HG03097 (cell line): ENCODE measurements around the gene CAPN11.
"Not testable (repeated sequence)": the region's sequence is repeated elsewhere in the genome, so short reads cannot be mapped to it uniquely, and the experiment has no call there.

ENCODE experiments used
- ATAC-seq: cut with Tn5 transposase; IDR thresholded peaks from one replicate; pipeline ENCODE4 v1.9.1; 2021; ENCODE audit not compliant: unreplicated experiment, low FRiP score

CAPN11 gene

GRCh38 chr6:44224965-44225305 is 66.3 kb downstream of the CAPN11 start:
- ATAC-seq: no peak

DNA sequence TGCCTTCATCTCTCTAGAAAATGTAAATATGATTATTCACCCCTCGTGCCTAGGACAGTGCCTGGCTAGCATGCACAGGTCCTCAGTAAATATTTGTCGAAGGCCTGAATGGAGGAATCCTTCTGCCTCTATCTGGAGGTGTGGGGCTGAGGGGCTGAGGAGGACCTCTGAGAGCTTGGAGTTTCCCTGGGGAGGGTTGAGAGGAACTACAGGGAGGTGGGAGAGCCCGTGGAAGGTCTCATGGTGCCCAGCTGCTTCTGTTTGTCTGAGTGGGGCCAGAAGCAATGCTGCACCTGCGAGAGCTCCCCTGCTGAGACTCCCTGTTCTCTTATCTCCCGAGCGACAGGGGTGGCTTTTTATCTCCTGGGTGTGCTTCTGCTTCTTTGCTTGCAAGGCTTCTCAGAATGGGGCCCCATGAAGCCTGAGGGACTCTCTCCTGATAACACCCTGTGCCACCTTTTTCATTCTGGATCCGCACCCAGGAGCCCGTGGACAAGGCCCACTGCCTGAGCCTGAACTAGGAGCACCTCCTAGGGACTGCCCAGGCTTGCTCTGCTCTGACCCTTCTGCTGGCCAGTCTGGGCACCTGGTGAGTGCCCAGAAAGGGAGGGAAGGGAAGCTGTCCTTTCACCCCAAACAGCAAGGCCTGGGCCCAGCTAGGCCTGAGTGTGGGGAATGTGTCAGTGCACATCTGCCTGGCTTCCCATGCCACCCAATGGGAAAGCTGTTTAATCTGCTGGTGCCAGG is 67.1 kb downstream of the CAPN11 start:
- ATAC-seq: no peak

GRCh38 chr6:44226368-44227147 is 67.9 kb downstream of the CAPN11 start:
- ATAC-seq: no peak

GRCh38 chr6:44227148-44227793 is 68.7 kb downstream of the CAPN11 start:
- no peak for ATAC-seq

- no peak for ATAC-seq
Measured at GRCh38 chr6:44228031-44228430, 69.4 kb downstream of the CAPN11 start.

DNA sequence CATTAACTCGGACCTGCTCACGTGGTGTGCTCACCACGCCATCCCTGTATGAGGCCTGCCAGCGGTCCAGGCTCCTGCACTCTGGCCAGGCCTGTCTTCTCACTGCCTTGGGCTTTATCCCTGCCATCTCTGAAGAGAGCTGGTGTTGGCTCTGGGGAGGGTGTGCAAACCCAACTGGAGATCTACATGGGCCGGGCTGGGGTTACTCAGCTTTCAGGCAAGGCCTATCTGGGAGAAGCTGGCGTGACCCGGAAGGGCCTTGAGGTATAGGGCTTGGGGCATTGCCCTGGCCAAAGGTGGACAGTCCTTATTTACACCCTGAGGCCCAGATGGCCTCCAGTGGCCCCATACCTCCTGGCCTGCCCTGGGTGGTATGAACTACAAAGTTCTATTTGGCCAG is 69.8 kb downstream of the CAPN11 start:
- ATAC-seq: no peak

DNA sequence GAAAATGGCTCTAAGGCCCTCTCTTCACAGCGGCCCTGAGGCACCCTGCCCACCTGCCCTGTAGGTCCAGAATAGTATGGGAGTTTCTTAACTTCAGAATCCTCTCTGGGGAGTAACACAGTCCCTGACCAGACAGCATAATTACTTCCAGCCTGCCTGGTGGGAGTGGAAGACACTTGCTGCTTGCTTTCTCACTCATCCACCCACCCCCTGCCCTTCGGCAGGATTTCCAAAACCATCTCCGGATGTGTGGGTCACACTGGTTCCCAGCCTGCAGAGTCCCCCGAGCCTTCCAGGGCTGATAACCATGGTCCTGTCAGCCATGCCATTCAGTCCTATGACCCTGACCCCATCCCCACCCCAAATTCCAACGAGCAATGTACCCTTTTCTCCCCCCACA is 70.2 kb downstream of the CAPN11 start:
- no peak for ATAC-seq

DNA sequence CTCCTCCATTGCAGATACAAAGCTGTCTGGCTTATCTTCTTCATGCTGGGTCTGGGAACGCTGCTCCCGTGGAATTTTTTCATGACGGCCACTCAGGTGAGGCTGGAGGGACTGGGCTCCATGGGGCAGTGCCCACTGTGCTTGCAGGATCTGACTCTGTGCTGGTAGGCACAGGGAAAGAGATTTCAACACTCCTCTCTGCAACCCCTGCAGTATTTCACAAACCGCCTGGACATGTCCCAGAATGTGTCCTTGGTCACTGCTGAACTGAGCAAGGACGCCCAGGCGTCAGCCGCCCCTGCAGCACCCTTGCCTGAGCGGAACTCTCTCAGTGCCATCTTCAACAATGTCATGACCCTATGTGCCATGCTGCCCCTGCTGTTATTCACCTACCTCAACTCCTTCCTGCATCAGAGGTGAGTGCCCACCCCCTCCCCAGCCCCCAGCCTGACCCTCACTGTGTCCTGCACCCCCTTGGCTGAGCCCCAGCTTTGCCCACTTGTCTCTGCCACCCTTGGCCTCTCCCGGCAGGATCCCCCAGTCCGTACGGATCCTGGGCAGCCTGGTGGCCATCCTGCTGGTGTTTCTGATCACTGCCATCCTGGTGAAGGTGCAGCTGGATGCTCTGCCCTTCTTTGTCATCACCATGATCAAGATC is 70.9 kb downstream of the CAPN11 start:
- no peak for ATAC-seq

GRCh38 chr6:44230034-44230675 is 71.5 kb downstream of the CAPN11 start:
- ATAC-seq: no peak

DNA sequence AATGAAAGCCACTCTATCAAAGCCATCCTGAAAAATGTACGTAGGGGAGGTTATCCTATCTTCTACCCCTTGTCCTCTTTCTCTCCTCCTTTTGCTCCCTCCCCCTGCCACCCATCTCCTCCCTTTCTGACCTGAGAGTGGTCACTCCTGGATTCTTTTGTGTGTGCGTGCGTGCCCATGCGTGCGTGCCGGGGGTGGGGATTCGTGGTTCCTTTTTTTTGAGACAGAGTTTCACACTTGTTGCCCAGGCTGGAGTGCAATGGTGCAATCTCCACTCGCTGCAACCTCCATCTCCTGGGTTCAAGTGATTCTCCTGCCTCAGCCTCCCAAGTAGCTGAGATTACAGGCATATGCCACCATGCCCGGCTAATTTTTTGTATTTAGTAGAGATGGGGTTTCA is 72.8 kb downstream of the CAPN11 start:
- ATAC-seq: not testable (repeated sequence)

GRCh38 chr6:44232676-44233566 is 74.3 kb downstream of the CAPN11 start:
- no peak for ATAC-seq

DNA sequence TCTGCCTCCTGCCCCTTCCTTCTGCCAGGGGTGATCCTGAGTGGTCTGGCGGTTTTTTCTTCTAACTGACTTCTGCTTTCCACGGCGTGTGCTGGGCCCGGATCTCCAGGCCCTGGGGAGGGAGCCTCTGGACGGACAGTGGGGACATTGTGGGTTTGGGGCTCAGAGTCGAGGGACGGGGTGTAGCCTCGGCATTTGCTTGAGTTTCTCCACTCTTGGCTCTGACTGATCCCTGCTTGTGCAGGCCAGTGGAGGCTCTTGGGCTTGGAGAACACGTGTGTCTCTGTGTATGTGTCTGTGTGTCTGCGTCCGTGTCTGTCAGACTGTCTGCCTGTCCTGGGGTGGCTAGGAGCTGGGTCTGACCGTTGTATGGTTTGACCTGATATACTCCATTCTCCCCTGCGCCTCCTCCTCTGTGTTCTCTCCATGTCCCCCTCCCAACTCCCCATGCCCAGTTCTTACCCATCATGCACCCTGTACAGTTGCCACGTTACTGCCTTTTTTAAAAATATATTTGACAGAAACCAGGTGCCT is 75.0 kb downstream of the CAPN11 start:
- ATAC-seq: no peak
